ES-I3 (cell line): ENCODE measurements around the gene KCNQ1.

ENCODE experiments used
- H3K36me3 ChIP-seq: 2 replicates; pipeline ENCODE4 v1.6.1; 2013; ENCODE audit warnings: mild to moderate bottlenecking, low read length, control low read depth, moderate library complexity; ENCODE audit not compliant: insufficient read depth
- H3K4me1 ChIP-seq: 2 replicates; pipeline ENCODE4 v1.6.1; 2013; ENCODE audit warnings: mild to moderate bottlenecking, control low read depth, low read length; ENCODE audit not compliant: insufficient read depth
- H3K9ac ChIP-seq: 2 replicates; pipeline ENCODE4 v1.6.1; 2013; ENCODE audit warnings: low read depth, mild to moderate bottlenecking, low read length, moderate library complexity
- H3K9me3 ChIP-seq: 2 replicates; pipeline ENCODE4 v1.6.1; 2013; ENCODE audit warnings: mild to moderate bottlenecking, low read length, moderate library complexity; ENCODE audit not compliant: control insufficient read depth, insufficient read depth

KCNQ1 gene

DNA sequence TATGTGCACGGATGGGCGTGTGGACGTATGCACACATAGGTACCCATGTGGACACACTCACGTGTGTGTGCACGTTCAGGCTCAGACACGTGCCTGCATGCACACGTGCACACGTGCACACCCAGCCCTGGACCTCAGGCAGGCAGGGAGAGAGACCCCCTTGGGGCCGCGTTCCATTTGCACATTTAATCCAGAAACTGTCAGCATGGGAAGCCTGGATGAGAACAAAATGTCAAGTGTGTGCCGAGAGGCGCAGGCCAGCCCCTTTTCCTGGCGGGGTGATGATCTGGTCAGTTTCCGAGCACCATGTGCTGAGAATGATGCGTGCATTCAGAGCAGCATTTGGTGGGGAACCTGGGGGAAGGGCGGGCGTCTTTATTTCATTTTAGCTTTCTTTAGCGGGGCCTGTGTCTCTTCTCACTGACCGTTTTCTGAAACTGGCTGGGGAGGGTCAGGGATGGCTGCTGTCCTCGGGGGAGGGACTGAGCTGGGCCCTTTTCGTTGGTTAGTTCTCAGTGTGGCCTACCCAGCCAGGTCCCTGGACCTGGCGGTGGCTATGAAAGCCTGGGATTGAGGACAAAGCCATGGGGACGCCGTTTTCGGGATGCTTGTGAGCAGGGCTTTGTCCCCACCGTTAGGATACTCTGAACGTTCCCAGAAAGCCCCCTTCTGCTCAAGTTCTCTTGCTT lies 96.3 kb downstream of the KCNQ1 start:
- Histone ChIP-seq H3K36me3 (no peaks in the 10 kb centered on the region), H3K9ac (no peak overlapping the region), H3K9me3 (no peaks in the 10 kb centered on the region), H3K4me1 (no peaks in the 10 kb centered on the region)

DNA sequence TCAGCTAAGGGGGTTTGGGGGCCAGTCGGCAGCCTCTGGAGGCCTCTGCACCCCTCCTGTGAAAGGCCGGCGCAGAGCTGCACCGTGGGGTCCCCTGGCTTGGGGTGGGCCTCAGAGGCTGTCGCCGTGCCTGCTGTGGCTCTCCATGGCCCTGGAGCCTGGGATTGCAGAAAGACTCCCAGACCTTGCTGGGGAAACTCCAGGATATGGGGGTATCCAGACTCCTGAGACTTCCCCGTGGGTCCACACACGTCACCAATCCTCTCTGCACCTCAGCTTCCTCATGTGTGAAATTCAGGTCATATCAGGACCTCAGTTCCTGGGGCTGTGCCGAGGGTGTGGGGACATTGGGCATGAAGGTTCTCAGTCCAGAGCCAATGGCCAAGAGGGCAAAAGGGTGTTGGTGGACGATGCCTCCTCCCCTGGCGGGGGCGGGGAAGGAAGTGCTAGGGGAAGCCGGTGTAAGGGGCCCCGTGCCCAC lies 97.1 kb downstream of the KCNQ1 start:
- Histone ChIP-seq H3K36me3 (no peaks in the 10 kb centered on the region), H3K9ac (no peak overlapping the region), H3K4me1 (no peaks in the 10 kb centered on the region), H3K9me3 (no peaks in the 10 kb centered on the region)

DNA sequence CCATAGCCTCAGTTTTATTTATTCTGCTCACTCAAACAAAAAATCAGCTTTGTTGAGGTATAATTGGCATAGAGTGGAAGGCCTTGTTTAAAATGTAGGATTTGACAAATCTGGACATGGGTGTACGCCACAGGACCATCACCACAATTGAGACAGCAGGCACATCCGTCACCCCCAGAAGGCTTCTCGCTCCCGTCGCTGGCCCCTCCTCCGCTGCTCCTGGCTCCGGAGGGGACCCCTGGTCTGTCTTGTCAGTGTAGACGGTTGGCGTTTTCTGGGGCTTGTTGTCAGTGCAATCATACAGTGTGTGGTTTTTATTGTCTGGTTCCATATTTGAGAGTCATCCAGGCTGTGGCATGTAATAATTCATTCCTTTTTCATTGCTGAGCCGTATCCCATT lies 97.6 kb downstream of the KCNQ1 start:
- H3K9ac ChIP-seq, result no peak overlapping the region

DNA sequence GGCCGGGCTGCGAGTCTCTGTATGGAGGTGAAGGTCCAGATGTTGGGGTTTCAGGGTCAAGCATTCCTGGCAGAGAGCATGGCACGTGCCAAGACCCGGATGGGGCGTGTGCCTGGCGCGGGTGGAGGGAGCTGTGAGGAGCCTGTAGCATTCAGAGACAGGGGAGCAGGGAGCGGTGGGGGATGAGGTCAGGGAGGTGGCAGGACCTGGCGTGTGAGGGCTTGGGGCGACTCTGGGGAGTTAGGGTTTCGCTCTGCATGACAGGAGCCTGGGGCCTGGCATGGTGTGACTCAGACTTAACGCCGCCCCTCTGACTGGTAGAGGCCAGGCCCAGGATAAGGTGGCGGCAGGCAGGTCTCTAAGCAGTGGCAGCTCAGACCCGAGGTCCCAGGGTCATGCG lies 103.0 kb downstream of the KCNQ1 start:
- H3K36me3 ChIP-seq, result no peaks in the 10 kb centered on the region
- H3K4me1 ChIP-seq, result no peaks in the 10 kb centered on the region
- H3K9ac ChIP-seq, result no peak overlapping the region
- H3K9me3 ChIP-seq, result no peaks in the 10 kb centered on the region

More for the DNA sequence above, 97.6 kb downstream of the KCNQ1 start:
- Histone ChIP-seq H3K9me3 (no peaks in the 10 kb centered on the region), H3K36me3 (no peaks in the 10 kb centered on the region), H3K4me1 (no peaks in the 10 kb centered on the region)

DNA sequence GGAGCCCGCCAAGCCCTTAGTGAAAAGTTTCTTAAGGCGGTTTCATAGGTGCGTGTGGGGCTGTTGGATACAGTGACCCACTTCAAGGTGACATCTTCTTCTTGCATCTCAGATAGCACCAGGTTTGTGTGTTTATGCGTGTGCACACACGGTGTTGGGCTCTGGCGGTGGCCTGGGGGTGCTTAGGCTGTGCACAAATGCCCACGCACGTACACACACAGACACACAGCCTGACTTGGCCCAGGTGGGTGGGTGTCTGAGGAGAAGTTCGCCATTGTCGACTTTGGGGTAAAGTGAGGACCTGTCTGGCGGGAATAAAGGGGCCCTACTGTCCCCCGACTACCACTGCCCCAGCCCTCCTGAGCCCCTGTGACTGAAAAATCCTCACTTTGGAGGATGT lies 103.8 kb downstream of the KCNQ1 start:
- H3K36me3 ChIP-seq, result no peaks in the 10 kb centered on the region
- H3K9ac ChIP-seq, result no peak overlapping the region
- H3K9me3 ChIP-seq, result no peaks in the 10 kb centered on the region
- no peaks in the 10 kb centered on the region for H3K4me1 ChIP-seq

DNA sequence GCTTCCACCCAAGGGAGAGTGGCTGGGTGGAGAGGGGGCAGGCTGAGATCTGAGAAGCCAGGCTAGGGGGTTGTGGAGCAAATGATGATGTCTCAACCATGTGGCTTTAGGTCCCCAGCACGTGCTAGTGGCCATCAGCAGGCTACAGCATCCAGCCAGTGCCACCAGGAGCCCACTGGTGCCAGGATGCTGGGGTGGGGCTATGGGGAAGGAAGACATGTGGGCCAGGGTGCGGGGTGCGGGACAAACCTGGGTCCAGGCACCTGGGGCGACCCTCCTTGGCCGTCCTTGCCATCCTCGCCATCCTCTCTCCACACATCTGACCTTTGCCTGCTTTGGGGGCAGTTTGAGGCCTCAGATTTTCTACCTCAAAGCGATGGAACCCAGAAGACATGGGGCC lies 104.3 kb downstream of the KCNQ1 start:
- H3K4me1 ChIP-seq, result no peaks in the 10 kb centered on the region
- H3K36me3 ChIP-seq, result no peaks in the 10 kb centered on the region
- no peaks in the 10 kb centered on the region for H3K9me3 ChIP-seq
- no peak overlapping the region for H3K9ac ChIP-seq

DNA sequence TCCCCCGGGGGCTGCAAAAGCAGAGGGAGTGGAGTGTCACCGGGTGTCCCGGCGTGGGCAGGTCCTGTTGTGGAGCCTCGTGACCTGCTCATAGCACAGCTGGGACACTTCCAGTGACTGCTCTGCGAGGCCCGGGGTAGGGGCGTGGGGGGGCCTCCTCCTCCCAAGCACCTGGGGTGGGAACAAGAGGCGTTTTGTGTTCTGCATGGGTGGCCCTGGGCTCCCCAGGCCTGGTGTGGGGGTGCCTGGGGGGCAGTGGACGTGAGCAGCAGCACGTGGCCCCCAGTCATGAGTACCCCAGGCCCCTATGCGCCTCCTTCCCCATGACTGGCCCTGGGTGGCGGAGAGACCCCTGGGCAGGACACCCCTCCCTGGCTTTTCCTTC lies 104.7 kb downstream of the KCNQ1 start:
- Histone ChIP-seq H3K4me1 (no peaks in the 10 kb centered on the region), H3K9me3 (no peaks in the 10 kb centered on the region)

DNA sequence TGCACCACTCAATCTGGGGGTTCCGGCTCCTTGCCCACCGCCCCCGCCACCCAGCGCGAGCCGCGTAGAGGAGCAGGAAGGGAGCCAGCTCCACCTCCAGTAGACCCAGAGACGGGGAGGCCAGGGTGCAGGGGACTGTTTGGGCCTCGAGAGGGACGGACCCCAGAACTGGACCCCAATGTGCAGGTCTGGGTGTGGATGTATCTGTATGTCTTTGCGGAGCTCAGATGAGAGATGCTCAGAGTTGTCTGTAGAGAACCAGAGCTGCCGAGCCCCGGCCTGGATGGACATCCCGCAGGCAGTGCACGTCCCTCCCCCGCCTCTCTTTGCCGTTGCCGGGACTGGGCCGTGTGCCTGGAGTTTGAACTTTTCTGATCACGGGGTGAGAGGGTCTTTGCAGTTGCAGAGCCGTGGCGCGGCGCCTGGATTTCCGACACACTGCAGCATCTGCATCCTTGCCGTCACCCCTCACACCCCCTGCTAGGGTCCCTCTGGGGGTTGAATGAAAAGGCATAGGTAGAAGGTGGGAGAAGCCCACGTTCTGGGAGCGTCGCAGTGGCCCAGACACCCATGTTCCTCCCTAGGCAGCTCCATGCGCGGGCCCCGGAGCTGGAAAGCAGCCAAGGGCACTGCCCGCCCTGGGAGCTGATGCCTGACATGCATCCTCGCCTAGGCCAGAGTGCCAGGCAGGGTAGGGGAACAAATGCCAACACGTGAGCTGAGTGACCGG lies 105.2 kb downstream of the KCNQ1 start:
- no peaks in the 10 kb centered on the region for H3K4me1 ChIP-seq
- no peaks in the 10 kb centered on the region for H3K9me3 ChIP-seq
- no peaks in the 10 kb centered on the region for H3K36me3 ChIP-seq

More for the DNA sequence above, 104.7 kb downstream of the KCNQ1 start:
- Histone ChIP-seq H3K36me3 (no peaks in the 10 kb centered on the region), H3K9ac (no peak overlapping the region)

DNA sequence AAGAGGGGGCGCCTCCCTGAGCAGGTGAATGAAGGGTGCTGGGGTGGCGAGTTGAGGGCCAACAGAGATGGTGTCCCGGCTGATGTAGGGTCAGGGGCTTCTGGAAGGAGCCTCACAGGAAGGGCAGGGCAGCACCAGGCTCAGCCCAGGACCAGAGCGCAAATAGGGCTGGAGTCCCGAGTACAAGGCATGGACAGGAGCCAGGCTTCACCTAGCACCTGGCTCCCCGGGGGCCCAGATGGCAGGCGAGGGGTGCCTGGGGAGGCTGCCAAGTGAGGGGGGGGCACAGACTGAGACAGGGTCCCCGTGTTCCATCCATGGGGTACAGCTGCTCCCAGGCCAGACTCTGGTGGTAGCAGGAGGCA lies 105.8 kb downstream of the KCNQ1 start:
- H3K9me3 ChIP-seq, result no peaks in the 10 kb centered on the region
- H3K9ac ChIP-seq, result no peak overlapping the region
- H3K36me3 ChIP-seq, result no peaks in the 10 kb centered on the region
- no peaks in the 10 kb centered on the region for H3K4me1 ChIP-seq

More for the DNA sequence above, 105.2 kb downstream of the KCNQ1 start:
- H3K9ac ChIP-seq, result no peak overlapping the region

DNA sequence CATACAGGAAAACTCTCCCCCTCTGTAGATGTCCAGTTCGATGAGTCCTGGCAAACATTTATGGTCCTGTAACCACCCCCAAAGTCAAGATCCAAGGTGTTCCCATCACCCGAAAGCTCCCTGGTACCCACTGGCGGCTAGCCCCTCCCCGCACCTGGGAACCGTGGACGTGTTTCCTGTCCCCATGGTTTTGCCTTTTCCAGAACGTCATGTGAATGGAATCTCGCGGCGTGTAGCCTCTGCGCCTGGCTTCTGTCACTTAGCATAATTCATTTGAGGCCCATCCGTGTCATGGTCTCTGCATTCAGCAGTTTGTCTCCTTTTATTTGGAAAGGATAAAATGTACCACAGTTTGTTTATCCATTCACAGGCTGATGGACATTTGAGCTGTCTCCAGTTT lies 106.3 kb downstream of the KCNQ1 start:
- Histone ChIP-seq H3K36me3 (no peaks in the 10 kb centered on the region), H3K9me3 (no peaks in the 10 kb centered on the region), H3K4me1 (no peaks in the 10 kb centered on the region), H3K9ac (no peak overlapping the region)

DNA sequence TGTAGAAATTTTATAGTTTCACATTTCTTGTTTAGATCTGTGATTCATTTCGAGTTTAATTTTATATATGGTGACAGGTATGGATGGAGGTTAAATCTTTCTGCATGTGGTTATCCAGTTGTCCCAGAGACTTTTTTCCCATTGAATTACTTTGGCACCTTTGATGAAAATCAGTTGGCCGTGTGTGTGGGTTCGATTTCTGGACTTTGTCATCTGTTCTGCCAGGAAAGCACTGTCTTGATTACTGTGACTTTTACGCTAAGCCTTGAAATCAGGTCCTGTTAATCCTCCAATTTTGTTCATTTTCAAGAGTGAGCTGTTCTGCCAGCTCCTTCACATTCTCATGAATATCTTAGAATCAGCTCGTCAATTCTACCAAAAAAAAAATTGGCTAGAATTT lies 107.4 kb downstream of the KCNQ1 start:
- Histone ChIP-seq H3K36me3 (no peaks in the 10 kb centered on the region), H3K9me3 (no peaks in the 10 kb centered on the region), H3K4me1 (no peaks in the 10 kb centered on the region), H3K9ac (no peak overlapping the region)

DNA sequence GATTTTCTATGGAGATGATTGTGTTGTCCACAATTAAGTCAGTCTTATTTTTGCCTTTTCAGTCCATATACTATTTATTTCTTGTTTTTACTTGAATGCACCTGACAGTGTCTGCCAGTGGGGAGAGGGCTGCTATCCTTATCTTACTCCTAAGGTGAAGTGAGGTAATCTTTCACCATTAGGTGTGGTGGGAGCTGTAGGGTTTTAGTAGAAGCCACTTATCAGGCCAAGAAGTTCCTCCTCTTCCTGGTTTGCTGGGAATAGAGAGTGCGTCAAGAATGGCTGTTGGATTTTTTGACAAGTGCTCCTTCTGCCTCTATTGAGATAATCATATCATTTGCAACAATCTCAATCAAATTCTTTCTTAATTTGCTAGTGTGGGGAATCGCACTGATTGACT lies 108.4 kb downstream of the KCNQ1 start:
- Histone ChIP-seq H3K36me3 (no peaks in the 10 kb centered on the region), H3K4me1 (no peaks in the 10 kb centered on the region), H3K9me3 (peaks cover 2% of the 10 kb centered on the region; the same call in 1 of the 2 replicates), H3K9ac (no peak overlapping the region)

DNA sequence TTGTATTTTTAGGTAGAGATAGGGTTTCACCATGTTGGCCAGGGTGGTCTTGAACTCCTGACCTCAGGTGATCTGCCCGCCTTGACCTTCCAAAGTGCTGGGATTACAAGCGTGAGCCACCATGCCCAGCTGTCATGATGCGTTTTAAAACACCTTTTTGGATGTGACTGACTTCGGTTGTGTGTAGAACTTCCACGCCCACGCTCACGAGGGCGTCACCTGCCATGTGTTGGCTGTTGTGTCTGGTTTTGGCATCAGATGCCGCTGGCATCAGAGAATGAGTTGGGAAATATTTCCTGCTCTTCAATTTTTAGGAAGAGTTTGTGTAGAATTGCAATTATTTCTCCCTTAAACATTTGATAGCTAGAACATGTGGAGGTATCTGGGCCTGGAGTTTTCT lies 109.1 kb downstream of the KCNQ1 start:
- H3K9me3 ChIP-seq, result peaks cover 2% of the 10 kb centered on the region; the same call in 1 of the 2 replicates
- no peak overlapping the region for H3K9ac ChIP-seq
- no peaks in the 10 kb centered on the region for H3K36me3 ChIP-seq
- no peaks in the 10 kb centered on the region for H3K4me1 ChIP-seq

DNA sequence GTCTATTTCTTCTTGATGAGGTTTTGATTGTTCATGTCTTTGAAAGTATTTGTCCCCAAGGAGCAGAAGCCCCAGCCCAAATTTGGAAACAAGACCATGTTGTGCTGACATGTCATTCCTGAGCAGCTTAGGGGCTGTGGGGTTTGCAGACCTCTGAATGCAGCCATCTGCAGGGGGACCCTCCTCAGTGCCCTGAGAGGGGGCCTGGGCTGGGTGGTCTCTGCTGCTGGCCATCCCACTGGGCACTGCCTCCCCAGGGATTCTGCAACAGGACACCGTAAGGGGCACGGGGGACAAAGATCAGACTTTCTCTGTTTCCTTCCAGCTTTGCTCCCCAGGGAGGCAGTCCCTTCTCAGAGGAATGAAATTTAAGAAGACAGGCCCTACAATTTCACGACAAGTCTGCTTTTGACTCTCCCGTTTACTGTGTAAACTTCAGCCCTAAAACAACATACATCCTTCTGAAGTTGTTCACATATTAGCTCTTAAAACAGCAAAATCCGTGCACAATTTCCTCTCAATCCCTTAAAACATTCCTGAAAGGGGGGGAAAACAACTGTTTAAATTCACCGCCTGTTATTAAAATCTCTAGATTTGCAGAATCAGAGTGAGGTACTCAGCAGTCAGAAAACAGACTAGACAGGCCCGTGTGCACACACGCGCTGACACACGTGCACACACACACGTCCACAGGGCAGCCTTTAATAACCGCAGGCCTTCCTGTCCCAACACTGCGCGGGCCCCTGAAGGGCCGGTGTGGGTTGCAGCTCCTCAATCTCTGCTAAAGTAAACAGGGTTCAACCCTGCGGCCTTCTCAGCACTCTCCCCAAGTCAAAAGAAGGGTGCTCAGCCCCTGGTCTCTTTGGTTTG lies 109.8 kb downstream of the KCNQ1 start:
- Histone ChIP-seq H3K4me1 (no peaks in the 10 kb centered on the region), H3K36me3 (no peaks in the 10 kb centered on the region), H3K9ac (no peak overlapping the region), H3K9me3 (peaks cover 2% of the 10 kb centered on the region; the same call in 1 of the 2 replicates)
